ENCODE data around the gene COL4A4.

Gene COL4A4

DNA sequence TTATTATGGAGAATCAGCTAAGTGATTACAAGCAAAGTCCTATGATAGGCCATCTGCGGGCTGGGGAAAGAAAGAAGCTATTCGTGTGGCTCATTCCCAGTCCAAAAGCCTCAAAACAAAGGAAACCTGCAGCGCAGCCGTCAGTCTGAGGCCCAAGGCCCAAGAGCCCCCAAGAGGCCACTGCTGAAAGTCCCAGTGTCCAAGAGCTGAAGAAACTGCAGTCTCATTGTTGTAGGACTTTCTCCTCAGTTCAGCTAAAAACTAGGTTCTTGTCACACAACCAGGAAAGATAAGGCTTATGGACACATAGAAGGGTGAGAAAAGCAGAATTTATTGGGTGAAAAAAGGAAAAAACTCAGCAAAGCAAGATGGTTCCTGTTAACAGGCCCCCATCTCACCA lies 185.0 kb downstream of the COL4A4 start:
- DNase-seq (ENCODE audit: low read depth), result no peak

DNA sequence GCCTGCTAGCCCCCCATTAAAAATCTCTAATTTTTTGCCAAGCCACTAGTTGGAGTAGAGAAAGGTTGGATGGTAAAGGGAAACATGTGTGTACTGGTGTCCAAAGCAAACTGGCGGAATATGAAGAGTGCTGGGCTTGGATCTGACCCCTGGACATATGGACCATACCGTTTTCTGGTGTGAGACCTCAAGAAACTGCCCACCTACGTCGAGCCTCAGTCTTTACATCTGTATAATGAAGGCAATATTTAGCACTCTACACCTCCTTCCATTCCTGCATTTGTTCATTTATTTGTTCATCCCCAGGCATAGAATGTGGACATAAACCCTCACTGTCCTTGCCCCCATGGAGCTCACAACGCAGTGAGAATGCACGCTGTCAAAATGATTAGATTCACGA lies 185.7 kb downstream of the COL4A4 start:
- no peak for DNase-seq (ENCODE audit: low read depth)

DNA sequence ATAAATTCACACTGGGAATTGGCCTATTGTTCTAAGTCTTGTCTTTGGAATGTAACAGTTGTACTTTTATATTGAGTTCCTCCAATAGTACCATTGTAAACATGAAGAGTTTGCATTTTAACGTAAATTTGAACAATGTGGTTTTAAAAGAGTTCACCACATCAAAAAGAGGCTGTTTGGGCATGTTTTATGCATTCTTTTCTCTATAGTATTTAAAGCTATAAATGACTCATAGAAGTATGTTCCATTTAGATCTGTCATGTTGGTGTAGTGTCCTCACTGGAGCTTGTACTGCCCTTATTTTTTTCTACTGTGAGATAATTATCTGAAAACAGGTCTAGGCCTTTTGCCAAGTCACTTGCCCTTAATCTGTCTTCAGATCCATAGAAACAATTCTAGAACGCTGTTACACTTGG lies 186.2 kb downstream of the COL4A4 start:
- no peak for DNase-seq (ENCODE audit: low read depth)

DNA sequence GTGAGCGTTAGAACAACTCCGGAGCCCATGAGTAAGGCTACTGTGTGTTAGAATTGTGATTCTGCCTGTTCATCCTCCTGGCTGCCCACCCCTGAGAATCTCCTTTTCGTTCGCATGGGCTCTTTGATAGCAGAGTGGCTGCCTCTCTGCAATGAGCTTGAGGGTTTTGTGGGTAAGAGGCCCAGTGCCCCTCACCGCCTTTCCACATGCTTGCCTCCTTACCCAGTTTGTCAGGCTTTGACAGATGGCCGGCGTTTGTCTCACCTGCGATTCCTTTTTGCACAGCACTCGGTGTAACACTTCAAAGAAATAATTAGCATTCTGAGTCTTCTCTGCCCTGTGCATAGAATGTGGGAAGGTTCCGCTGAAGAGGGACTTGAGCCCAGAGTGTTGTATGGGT lies 190.2 kb downstream of the COL4A4 start:
- no peak for DNase-seq (ENCODE audit: low read depth)

DNA sequence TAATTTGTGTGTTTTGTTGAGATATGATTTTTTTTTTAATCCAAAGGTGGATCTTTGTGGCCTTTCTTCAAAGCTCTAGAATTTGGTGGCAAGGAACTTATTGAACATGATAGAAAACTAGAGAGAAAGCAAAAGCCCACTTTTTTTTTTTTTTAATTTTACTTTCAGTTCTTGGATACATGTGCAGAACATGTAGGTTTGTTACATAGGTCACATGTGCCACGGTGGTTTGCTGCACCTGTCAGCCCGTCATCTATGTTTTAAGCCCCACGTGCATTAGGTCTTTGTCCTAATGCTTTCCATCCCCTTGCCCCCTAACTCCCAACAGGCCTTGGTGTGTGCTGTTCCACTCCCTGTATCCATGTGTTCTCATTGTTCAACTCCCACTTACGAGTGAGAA lies 192.2 kb downstream of the COL4A4 start:
- no peak for DNase-seq (ENCODE audit: low read depth)

DNA sequence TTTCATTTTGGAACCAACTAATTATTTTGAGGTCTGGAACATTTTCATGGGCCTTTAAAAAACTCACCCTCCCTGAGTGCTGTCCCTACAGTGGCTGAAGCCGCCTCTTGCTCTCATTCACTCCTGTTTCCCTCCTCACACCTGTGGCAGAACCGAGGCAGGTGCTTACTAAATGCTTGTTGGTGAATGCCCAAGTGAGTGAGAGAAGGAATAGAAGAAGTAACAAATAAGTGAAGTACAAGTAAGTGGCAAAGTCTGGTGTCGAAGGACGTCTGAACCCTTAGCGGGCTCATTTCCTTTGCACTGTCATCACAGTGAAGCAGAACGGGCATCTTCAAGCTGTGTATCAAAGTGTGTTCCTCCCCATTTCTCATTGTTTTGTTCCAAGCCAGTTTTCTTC lies 192.9 kb downstream of the COL4A4 start:
- DNase-seq (ENCODE audit: low read depth), result no peak

DNA sequence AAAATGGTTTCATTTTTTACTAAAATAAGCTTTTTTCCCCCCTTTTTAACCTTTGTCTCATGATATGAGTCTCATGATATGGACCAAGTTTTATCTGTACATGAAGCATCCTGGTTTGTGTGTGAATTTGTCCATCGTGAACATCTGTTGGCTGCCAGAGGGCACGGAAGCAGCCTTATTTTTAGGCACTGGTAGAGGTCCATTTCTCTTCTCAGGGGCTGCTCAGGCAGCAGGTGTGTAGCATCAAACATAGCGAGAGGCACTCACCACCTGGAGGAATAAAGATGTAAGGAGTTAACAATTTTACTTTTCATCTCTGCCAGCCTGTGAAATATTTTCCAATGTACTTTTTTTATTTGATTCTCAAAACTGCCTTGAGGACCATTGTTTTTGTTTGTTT lies 193.6 kb downstream of the COL4A4 start:
- no peak for DNase-seq (ENCODE audit: low read depth)

DNA sequence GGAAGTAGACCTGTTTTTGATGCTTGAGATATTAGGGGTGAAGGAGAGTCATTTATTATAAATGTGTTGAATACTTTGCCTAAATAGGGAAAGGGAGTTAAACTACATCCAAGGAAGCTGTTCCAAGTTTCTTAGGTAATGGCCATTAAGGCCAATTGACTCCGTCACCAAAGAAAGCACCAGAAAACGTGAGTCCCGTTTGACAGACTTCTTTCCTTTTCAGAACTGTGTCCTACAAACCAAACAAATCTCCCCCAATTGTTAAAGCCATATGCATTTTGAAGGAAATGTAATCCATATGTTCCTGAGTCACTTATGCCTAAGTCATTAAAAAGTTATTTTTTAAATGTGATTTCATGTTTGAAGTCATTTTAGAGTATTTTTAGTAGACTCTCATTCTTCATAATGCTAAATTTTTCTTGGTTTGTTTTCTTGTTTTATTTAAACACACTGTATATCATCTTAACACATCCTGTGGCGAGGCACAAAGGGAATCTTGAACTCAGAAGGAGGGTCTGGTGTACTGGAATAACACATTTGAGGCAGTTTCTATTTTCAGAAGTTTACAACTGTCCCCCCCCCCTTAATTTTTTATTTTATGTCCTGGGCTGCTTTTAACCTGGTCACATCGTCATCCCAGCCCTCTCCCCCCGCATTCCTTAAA lies 194.5 kb downstream of the COL4A4 start:
- DNase-seq (ENCODE audit: low read depth), result no peak

DNA sequence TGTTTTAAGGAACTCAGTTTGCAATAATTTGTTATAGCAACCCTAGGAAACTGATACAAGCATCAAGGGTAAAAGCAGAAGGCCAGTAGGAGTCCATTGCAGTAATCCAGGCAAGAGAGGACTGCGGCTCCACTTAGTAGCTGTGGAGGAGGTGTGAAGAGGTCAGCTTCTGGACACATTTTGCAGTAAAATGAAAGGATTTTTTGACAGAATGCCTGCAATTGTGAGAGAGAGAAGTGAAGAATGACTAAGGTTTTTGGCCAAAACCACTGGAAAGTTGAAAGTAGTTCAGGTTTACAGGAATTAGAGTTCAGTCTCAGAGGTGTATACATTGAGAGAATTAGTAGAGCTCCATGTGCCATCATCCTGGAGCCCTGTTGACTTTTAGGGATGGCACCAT lies 198.6 kb downstream of the COL4A4 start:
- DNase-seq (ENCODE audit: low read depth), result no peak

DNA sequence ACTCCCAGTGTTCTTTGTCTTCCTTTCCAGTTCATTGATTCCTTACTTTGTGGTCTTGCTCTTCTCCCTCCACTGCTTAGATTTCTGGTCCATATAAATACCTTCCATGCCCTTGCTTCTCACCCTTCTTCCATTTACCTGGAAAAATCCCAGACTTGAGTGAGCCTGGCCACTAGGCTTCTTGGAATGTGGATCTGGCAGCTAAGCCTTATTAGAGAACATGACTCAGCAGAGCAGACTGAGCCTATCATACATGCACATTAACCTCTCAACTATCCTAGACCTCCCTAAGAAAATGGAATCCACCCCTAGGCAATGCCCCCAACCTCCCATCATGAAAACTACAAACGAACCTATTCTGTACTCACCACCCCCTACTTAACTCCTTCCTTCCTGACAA lies 200.5 kb downstream of the COL4A4 start:
- DNase-seq (ENCODE audit: low read depth), result no peak

DNA sequence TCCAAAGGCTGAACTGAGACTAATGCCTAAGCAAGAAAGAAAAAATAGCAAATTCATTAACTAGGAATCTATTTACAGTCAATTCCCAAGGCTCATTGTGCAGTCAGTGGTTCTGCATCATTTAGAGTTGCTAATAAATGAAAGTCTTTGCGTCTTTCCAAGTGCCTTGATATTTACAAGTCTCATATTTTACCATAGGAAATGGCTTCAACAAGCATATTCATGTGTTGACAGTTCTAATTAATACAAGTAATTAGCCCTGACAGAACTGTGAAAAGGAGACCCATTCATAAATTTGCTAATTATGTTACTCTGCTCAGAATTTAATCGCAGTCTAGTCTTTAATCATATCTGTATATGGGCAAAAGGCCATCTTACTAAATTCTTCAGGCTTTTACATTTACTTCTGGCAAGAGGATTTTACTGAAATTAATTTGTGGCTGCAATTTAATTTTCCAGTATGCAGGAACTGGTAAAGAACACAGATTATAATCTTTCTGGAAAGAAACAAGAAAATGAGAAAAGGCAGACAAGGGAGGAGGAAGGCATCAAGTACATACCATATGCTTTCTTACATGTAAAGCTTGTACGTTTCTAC lies 201.7 kb downstream of the COL4A4 start:
- DNase-seq (ENCODE audit: low read depth), result no peak

DNA sequence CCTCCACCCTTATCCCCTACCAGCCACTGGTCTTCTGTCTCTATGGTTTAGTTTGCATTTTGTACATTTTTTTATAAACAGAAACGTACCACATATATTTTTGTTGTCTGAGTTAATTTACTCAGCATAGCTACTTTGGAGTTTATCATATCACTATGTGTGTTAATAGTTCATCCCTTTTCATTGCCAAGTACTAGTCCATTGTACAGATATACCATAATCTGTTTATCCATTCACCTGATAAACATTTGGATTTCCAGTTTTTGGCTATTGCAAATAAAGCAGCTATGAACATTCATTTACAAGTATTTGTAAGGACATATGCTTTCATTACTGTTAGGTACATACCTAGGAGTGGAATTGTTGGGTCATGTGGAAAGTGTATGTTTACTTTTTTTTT lies 204.6 kb downstream of the COL4A4 start:
- no peak for DNase-seq (ENCODE audit: low read depth)

DNA sequence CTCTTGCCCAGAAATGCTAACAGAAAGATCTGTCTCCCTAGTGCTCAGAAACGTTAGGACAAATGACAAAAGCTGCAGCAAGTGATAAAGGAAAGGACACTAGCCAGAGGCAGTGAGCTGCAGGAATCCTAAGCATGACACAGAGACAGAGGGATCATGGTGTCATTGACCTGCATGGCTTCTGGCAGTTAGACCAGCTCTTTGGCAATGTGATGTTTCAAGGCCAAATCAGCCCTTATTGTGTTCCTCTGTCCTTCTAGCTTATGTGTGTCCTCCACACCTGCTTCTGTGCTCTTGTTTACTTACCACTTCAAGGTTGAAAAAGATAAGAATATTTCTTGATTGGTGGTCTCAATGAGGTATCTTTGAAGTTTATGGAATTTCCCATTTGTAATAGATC lies 207.3 kb downstream of the COL4A4 start:
- no peak for DNase-seq (ENCODE audit: low read depth)

DNA sequence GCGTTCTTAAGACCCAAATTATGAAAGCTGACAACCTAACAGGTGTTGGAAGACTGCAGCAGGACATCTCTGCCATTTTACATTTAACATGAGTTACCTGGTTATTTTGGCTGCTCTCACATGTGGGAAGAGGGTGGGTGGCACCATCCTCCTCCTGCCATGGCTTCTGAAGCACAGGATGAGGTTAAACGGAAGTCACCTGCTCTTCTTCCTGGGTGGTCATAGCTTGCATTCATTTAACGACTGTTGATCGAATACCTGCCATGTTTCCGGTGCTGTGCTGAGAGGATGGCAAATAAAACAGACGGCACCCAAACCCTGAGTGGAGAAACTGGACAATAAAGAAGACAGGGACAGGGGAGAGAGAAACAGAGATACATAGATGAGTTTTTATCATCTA lies 210.2 kb downstream of the COL4A4 start:
- DNase-seq (ENCODE audit: low read depth), result no peak

DNA sequence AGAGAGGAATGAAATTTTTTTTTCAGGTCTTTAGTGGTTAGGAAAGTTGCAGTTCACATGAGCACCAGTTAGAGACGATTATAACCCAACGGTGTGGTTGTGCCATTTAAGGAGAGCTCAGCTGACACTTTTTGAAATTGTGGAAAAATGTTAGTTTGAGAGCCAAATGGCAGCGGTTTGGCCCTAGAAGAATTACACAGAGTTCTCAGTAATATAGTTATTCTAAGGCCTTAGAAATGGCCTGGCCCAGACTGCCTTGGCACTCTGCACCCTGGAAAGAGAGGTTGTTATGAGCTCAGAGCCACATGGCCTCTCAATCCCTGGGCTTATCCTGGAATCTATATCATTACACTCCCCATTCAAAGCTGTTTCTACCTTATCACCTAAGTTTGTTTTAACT lies 210.8 kb downstream of the COL4A4 start:
- DNase-seq (ENCODE audit: low read depth), result no peak
